ENCODE results near the gene SIK3. TPM values are rescaled to one million over a fixed set of nuclear protein-coding genes. Genes with fewer than 3 reads are reported as not detected.

The SIK3 gene
- total RNA-seq, 1 donor from 2014 or later = 88.4 TPM

GRCh38 chr11:116890193-116890592, 208.0 kb downstream of the SIK3 start:
- H3K9me3 Mint-ChIP-seq = no peaks in the 10 kb centered on the region
- H3K27ac Mint-ChIP-seq = no peak overlapping the region
- intact Hi-C loops (cut with micrococcal nuclease) = no loop called here
- H3K4me3 Mint-ChIP-seq = no peak overlapping the region
- DNase-seq (no peak), ATAC-seq (ENCODE audit: low read depth) (no peak)
- H3K27me3 Mint-ChIP-seq = no peaks in the 10 kb centered on the region
- H3K36me3 Mint-ChIP-seq (ENCODE audit: low read depth) = peaks cover 62% of the 10 kb centered on the region
- H3K4me1 Mint-ChIP-seq = peaks cover 9% of the 10 kb centered on the region
- POLR2A ChIA-PET = interaction anchor here (1.6 kb wide), 1 partner anchor 209 kb away, joined by 3 read pairs; the partner anchor contains the start of gene SIK3
- no peak for TF ChIP-seq CTCF (IDR thresholded peaks at IDR 0.05)
- CTCF ChIA-PET = interaction anchor here (1.4 to 3.9 kb wide), 2 partner anchors 10 to 216 kb away, joined by 4 to 19 read pairs; no protein-coding TSS in a partner anchor

GRCh38 chr11:116888884-116889549, 209.2 kb downstream of the SIK3 start:
- DNase-seq (no peak), ATAC-seq (ENCODE audit: low read depth) (no peak)
- POLR2A ChIA-PET = interaction anchor here (1.6 kb wide), 1 partner anchor 210 kb away, joined by 3 read pairs; the partner anchor contains the start of gene SIK3
- H3K27ac Mint-ChIP-seq = no peak overlapping the region
- CTCF ChIA-PET = interaction anchor here (0.9 to 3.9 kb wide), 3 partner anchors 9 to 217 kb away, joined by 4 to 19 read pairs (median 4); no protein-coding TSS in a partner anchor
- no peak for TF ChIP-seq CTCF (IDR thresholded peaks at IDR 0.05)
- no peaks in the 10 kb centered on the region for H3K27me3 Mint-ChIP-seq
- H3K9me3 Mint-ChIP-seq = no peaks in the 10 kb centered on the region
- peaks cover 6% of the 10 kb centered on the region for H3K4me1 Mint-ChIP-seq
- no peak overlapping the region for H3K4me3 Mint-ChIP-seq
- H3K36me3 Mint-ChIP-seq (ENCODE audit: low read depth) = peaks cover 54% of the 10 kb centered on the region
- intact Hi-C loops (cut with micrococcal nuclease) = no loop called here

- peaks cover 45% of the 10 kb centered on the region for H3K36me3 Mint-ChIP-seq (ENCODE audit: low read depth)
- ChIA-PET POLR2A (interaction anchor here (0.7 kb wide), 1 partner anchor 22 kb away, joined by 3 read pairs; no protein-coding TSS in a partner anchor), CTCF (interaction anchor here (0.9 to 3.9 kb wide), 3 partner anchors 16 to 218 kb away, joined by 3 to 19 read pairs (median 4); partner anchors contain the start of gene SIK3)
- no peaks in the 10 kb centered on the region for H3K9me3 Mint-ChIP-seq
- intact Hi-C loops (cut with micrococcal nuclease) = no loop called here
- H3K27me3 Mint-ChIP-seq = no peaks in the 10 kb centered on the region
- no peak for ATAC-seq (ENCODE audit: low read depth)
- no peak for DNase-seq
- peaks cover 6% of the 10 kb centered on the region for H3K4me1 Mint-ChIP-seq
- H3K4me3 Mint-ChIP-seq = no peak overlapping the region
- TF ChIP-seq CTCF (IDR thresholded peaks at IDR 0.05) = no peak
- H3K27ac Mint-ChIP-seq = no peak overlapping the region
Measured at GRCh38 chr11:116888024-116888423, 210.2 kb downstream of the SIK3 start.

GRCh38 chr11:116885951-116886655, 212.1 kb downstream of the SIK3 start:
- intact Hi-C loops (cut with micrococcal nuclease) = no loop called here
- CTCF ChIA-PET = interaction anchor here (1.3 kb wide), 1 partner anchor 9 kb away, joined by 3 read pairs; no protein-coding TSS in a partner anchor

More at GRCh38 chr11:116885951-116886655, 212.1 kb downstream of the SIK3 start:
- Mint-ChIP-seq H3K36me3 (ENCODE audit: low read depth) (peaks cover 36% of the 10 kb centered on the region), H3K27ac (no peak overlapping the region), H3K27me3 (no peaks in the 10 kb centered on the region), H3K4me1 (peaks cover 6% of the 10 kb centered on the region), H3K9me3 (no peaks in the 10 kb centered on the region), H3K4me3 (no peak overlapping the region)
- POLR2A ChIA-PET = no interaction called here
- no peak for TF ChIP-seq CTCF (IDR thresholded peaks at IDR 0.05)
- no peak for DNase-seq
- ATAC-seq (ENCODE audit: low read depth) = no peak
